NAMALWA (cell line): Measurements from ENCODE around the gene CATSPERB.
"Not testable (repeated sequence)": the region's sequence is repeated elsewhere in the genome, so short reads cannot be mapped to it uniquely, and the experiment has no call there.

Experiments used
- DNase-seq: peaks from one replicate; pipeline ENCODE4 v3.0.0-alpha.2; 2015; ENCODE audit warnings: low spot score

The CATSPERB gene

GRCh38 chr14:91669867-91670266 is 62.0 kb downstream of the CATSPERB start:
- no peak for DNase-seq

- DNase-seq: not testable (repeated sequence)
These were observed 64.8 kb downstream of the CATSPERB start for GRCh38 chr14:91667101-91667500.

- no peak for DNase-seq
These were observed 71.1 kb downstream of the CATSPERB start for GRCh38 chr14:91660790-91661189.

GRCh38 chr14:91654836-91655235 is 77.0 kb downstream of the CATSPERB start:
- no peak for DNase-seq

- DNase-seq: no peak
These were observed 78.4 kb downstream of the CATSPERB start for GRCh38 chr14:91653451-91653850.

GRCh38 chr14:91649930-91650329 is 82.0 kb downstream of the CATSPERB start:
- peak; percentile 58 for DNase-seq

GRCh38 chr14:91647856-91648255 is 84.0 kb downstream of the CATSPERB start:
- no peak for DNase-seq

GRCh38 chr14:91636604-91637003 is 95.3 kb downstream of the CATSPERB start:
- DNase-seq: no peak

GRCh38 chr14:91624757-91625156 is 107.1 kb downstream of the CATSPERB start:
- no peak for DNase-seq

- no peak for DNase-seq
These were observed 117.7 kb downstream of the CATSPERB start for GRCh38 chr14:91614187-91614586.

GRCh38 chr14:91613459-91614112 is 118.3 kb downstream of the CATSPERB start:
- no peak for DNase-seq

- no peak for DNase-seq
These were observed 120.4 kb downstream of the CATSPERB start for GRCh38 chr14:91611528-91611927.

GRCh38 chr14:91609161-91609560 is 122.7 kb downstream of the CATSPERB start:
- DNase-seq: no peak

GRCh38 chr14:91607322-91608047 is 124.4 kb downstream of the CATSPERB start:
- DNase-seq: no peak

GRCh38 chr14:91606851-91607250 is 125.0 kb downstream of the CATSPERB start:
- DNase-seq: no peak

- DNase-seq: not testable (repeated sequence)
These were observed 127.3 kb downstream of the CATSPERB start for GRCh38 chr14:91604611-91605010.

- DNase-seq: no peak
These were observed 131.9 kb downstream of the CATSPERB start for GRCh38 chr14:91599994-91600393.

GRCh38 chr14:91595736-91596135 is 136.2 kb downstream of the CATSPERB start:
- no peak for DNase-seq

GRCh38 chr14:91593957-91594356 is 137.9 kb downstream of the CATSPERB start:
- DNase-seq: not testable (repeated sequence)

- DNase-seq: no peak
These were observed 145.5 kb downstream of the CATSPERB start for GRCh38 chr14:91586410-91586809.

GRCh38 chr14:91585856-91586255 is 146.0 kb downstream of the CATSPERB start:
- no peak for DNase-seq

GRCh38 chr14:91582761-91583160 is 149.1 kb downstream of the CATSPERB start:
- no peak for DNase-seq

GRCh38 chr14:91580876-91581577 is 150.9 kb downstream of the CATSPERB start:
- DNase-seq: no peak
